GM23248 (cell line): Measurements from ENCODE around the gene NOBOX.

Experiments used
- EZH2 ChIP-seq: fragments of 200-600 bp; sonication (generic); IDR thresholded peaks from 2 replicates; pipeline ENCODE4 v1.6.1; 2018; ENCODE audit warnings: antibody characterized with exemption, mild to moderate bottlenecking; ENCODE audit not compliant: insufficient read depth, poor library complexity, severe bottlenecking
- EZH2phosphoT487 ChIP-seq: fragments of 200-600 bp; sonication (generic); IDR thresholded peaks from 2 replicates; pipeline ENCODE4 v1.6.1; 2018; ENCODE audit warnings: antibody characterized with exemption, moderate library complexity, mild to moderate bottlenecking, low read depth; ENCODE audit not compliant: insufficient read depth

- TF ChIP-seq EZH2: no peak
- no peak for TF ChIP-seq EZH2phosphoT487
Measured at GRCh38 chr7:144391823-144392255, 11.7 kb downstream of the NOBOX start.
